HG03103 (cell line): Measurements from ENCODE around the gene FGGY.
"Not testable (repeated sequence)": the region's sequence is repeated elsewhere in the genome, so short reads cannot be mapped to it uniquely, and the experiment has no call there.

Experiments used
- ATAC-seq: cut with Tn5 transposase; IDR thresholded peaks from one replicate; pipeline ENCODE4 v1.9.1; 2021; ENCODE audit warnings: low read depth; ENCODE audit not compliant: unreplicated experiment

Gene FGGY

GRCh38 chr1:59601041-59601441 lies 304.1 kb downstream of the FGGY start:
- no peak for ATAC-seq

GRCh38 chr1:59601811-59602210 lies 304.9 kb downstream of the FGGY start:
- ATAC-seq: no peak

GRCh38 chr1:59604191-59604590 lies 307.3 kb downstream of the FGGY start:
- no peak for ATAC-seq

DNA sequence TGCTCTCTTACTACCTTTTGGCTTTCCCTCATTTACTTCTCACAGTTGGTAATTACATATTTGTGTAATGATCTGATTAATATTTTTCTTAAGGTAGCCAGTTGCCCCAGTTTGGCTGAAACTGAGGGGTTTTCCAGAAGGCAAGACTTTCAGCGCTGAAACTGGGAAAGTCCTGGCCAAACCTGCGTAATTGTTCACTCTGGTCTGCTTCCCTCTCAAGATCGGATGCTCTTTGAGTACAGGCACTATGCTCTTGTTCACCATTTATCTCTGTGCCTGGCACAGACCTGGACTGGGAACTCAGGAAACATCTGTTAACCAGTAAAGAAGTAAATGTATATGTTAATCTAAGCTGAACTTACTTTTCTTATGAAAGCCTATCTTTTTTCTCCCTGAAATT lies 308.3 kb downstream of the FGGY start:
- ATAC-seq: no peak

DNA sequence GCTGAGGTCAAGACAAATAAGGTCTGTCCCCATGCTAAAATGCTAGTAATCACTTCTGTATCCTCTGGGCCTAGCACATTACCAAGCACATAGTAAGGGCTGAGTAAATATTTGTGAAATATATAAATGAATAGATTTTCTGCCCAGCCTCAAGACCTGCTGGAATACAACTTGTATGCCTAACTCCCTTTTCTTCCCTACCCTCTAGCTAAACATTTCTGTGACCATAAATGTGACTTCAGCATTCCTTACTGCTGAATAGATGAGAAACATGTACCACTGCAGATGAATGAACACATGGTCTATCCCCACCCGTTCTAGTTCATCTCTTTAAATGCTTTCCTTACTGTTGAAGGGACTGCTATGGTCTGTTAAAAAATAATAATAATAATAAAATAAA lies 308.9 kb downstream of the FGGY start:
- ATAC-seq: no peak

DNA sequence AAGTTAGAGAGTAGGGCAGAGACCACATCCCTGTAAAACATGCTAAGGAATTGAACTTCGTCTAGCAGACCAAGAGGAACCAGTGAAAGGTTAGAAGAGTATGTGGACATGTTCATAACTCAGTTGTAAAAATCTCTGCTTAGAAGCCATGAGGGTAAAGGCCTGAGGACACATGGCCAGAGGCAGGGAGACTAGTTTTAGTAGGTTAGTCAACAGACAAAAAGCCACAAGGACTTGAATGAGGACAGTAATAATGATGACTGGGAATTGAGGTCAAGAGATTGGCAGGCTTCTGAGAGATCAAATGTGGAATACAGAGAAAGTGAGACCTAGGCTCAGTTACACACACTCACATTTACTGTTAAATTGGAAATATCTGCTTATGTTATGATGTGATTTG lies 312.4 kb downstream of the FGGY start:
- ATAC-seq: no peak

DNA sequence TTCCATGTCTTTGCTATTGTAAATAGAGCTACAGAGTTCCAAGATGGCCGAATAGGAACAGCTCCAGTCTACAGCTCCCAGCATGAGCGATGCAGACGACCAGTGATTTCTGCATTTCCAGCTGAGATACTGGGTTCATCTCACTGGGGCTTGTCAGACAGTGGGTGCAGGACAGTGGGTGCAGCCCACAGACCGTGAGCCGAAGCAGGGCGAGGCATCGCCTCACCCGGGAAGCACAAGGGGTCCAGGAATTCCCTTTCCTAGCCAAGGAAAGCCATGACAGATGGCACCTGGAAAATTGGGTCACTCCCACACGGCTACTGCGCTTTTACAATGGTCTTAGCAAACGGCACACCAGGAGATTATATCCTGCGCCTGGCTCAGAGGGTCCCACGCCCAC lies 313.6 kb downstream of the FGGY start:
- not testable (repeated sequence) for ATAC-seq

GRCh38 chr1:59617434-59617833 lies 320.5 kb downstream of the FGGY start:
- ATAC-seq: no peak

DNA sequence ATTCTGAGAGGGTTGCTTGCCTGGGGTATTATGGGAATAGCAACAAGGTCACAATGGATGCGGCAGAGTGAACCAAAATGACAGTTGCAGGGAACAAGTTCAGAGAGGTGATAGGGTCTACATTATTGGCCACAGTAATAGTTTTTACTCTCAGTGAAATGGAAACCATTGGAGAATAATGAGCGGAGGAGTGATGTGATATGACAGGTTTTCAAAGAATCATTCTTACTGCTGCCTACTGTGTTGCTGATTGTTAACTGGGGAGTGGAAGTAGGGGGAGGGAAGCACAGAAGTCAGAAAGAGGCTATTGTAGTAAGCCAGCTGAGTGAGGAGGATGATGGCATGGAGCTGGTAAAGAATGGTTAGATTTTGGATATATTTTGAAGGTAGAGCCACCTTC lies 322.7 kb downstream of the FGGY start:
- no peak for ATAC-seq

DNA sequence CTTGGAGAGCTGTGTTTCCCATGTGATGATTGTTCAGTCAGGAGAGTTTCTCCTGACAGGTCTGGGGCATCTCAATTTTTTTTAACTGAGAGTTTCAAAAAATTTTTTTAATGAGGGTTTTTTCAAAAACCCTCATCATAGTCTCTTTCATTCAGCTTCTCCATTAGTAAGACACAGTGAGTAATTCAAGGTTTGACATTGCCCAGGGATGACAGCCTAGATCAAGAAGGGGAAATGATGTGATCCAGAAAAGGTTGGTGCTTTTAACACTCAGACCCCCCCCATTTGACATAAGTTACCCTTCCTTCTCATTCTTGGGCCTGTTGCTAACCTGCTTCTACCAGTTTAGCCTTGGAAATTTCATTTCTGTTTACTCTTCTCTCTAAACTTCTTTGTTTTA lies 328.5 kb downstream of the FGGY start:
- no peak for ATAC-seq

DNA sequence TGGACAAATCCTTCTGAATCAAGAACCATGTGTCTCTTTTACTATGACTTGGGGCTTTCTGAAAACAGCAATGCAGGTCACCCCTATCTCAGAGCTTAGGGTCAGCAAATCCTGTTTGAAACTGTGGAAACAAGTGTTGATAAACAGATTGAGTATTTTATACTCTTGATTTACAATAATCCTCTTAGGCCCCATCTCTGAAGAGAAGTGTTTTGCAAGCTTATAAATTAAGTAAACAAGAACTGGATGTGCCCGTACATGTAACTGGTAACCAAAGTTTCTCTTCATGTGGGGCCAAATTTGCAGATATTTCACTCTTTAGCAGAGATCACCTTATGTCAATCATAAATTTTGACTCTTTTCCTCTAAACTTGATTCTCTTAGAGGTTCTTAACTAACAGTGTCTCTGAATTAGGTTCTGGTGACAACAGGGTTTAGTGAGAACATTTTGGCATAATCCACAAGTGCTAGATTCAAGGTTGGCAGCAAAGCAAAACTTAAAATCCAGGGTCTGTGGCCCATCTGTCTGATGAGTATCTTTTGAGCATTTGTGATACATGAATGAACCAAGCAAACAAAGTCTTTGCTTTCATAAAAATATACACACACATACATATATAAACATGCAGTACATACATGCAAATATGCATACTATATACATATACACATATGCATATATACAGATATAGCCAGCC lies 334.8 kb downstream of the FGGY start:
- ATAC-seq: no peak

- no peak for ATAC-seq
Measured at GRCh38 chr1:59635097-59635496, 338.2 kb downstream of the FGGY start.

- ATAC-seq: no peak
Measured at GRCh38 chr1:59638231-59638711, 341.4 kb downstream of the FGGY start.

- ATAC-seq: no peak
Measured at GRCh38 chr1:59639266-59639665, 342.4 kb downstream of the FGGY start.

GRCh38 chr1:59640851-59641250 lies 344.0 kb downstream of the FGGY start:
- no peak for ATAC-seq

DNA sequence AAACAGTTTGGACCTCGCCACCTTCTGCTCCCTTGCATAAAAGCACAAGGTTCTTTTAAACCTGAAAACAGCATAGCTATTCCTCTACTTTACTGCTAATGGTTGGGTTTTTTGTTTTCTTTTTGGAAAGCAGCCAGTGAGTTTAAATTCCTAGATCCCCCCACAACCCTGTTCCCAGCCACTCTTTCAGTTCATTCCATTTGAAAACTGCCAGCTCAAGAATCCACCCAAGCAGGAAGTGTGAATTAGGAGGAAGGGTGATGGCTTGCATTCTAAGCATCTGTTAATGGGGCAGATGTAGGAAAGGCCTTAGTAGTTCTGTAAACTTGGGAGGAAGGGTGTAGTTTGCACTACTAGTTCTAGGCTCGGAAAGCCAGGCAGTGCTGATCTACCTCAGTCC lies 344.9 kb downstream of the FGGY start:
- ATAC-seq: no peak

- ATAC-seq: no peak
Measured at GRCh38 chr1:59643526-59643925, 346.6 kb downstream of the FGGY start.

DNA sequence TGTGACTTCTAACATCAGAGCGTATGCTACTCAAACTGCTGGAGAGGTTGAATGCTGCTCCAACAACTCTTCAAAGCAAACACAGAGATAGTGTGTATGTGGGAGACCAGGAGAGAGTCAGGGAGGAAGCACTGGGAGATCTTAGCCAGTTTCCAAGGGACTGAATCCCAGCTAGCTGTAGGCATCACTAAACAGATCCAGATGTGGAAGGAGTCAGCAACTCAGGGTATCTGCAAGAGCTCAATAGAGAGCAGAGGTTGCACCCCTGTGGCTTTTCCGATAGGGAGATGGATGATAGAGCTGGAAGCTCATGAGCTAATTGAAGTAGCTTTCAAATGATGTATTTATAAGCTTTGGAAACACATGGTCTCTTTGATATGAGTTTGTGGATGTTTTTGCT lies 349.0 kb downstream of the FGGY start:
- ATAC-seq: no peak

GRCh38 chr1:59653142-59653958 lies 356.5 kb downstream of the FGGY start:
- not testable (repeated sequence) for ATAC-seq

GRCh38 chr1:59653968-59654367 lies 357.1 kb downstream of the FGGY start:
- ATAC-seq: no peak

DNA sequence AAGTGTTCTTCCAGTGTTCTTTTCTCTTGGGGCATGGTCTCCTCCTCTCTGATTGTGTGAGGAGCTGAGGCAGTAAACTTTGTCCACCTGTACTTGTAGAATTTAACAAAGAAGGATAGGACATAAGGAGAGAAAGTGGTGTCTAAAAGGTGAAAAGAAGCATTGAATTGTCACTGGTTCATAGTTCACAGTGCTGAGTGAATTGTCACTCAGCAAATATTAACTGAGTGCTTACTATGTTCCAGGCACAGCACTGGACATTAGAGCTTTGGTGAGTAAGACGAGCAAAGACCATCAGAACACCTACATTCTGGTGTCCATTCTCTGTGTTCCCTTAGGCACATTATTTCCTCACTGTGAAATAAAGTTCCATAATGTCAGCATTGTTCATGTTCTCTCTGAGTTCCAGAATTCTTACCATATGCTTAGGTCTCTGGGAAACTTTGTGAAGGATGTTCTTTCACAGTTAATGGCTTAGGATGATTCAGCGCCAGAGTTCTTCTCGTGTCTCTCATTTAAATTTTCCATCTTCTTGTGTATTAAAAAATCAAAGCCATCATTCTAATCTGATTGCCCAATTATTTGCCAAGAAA lies 361.1 kb downstream of the FGGY start:
- no peak for ATAC-seq

DNA sequence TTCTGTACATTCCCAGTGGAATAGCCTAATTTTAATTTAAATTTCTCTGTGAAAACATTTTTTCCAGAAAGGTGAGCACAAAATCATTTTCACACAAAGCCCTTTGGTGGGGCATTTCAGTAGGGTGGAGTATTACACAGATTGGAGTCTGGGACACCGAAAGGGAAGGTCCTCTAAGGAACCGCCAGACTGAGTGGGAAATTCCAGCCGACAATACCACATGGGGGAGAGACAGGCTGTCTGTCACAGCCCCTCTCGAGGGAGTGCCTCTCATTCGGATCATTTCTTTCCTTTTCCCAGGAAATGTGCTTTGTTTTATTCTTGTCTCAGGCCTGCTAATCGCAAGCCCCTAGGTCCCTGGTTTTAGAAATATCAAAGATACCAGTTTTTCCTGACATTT lies 367.3 kb downstream of the FGGY start:
- ATAC-seq: no peak
